IPS-15b (cell line): ENCODE results near the gene GZF1.

Experiments used
- H3K27me3 ChIP-seq: one replicate; pipeline ENCODE4 v1.6.1; 2013; ENCODE audit warnings: low read length; ENCODE audit not compliant: control insufficient read depth, insufficient read depth
- H3K36me3 ChIP-seq: one replicate; pipeline ENCODE4 v1.6.1; 2013; ENCODE audit warnings: low read length; ENCODE audit not compliant: control insufficient read depth, insufficient read depth
- H3K4me1 ChIP-seq: one replicate; pipeline ENCODE4 v1.6.1; 2013; ENCODE audit warnings: mild to moderate bottlenecking, low read length; ENCODE audit not compliant: control insufficient read depth, insufficient read depth
- H3K4me3 ChIP-seq: one replicate; pipeline ENCODE4 v1.5.1; 2013; ENCODE audit warnings: low read depth, low read length
- H3K9ac ChIP-seq: one replicate; pipeline ENCODE4 v1.6.1; 2013; ENCODE audit warnings: low read depth, mild to moderate bottlenecking, low read length
- H3K9me3 ChIP-seq: one replicate; pipeline ENCODE4 v1.6.1; 2013; ENCODE audit warnings: mild to moderate bottlenecking, low read length; ENCODE audit not compliant: control insufficient read depth, insufficient read depth

The GZF1 gene

DNA sequence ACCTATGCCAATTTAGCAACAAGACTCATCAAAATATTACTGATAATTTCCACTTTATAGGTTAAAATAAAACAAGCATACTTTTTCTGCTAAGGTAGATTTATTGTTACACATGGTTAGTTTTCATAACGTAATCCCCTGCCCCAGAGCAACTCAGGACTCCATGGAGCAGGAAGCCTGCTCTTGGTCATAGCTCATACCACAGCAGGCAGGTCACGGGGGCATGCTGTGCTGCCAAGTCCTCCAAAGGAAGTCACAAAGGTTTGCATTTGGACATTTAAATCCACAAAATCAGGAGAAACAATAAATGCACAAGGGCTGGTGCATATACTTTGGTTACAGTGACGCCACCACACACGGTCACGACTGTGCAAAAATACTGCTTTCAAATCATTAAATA is 12.5 kb downstream of the GZF1 start:
- no peaks in the 10 kb centered on the region for H3K4me1 ChIP-seq
- H3K4me3 ChIP-seq: no peak overlapping the region
- no peaks in the 10 kb centered on the region for H3K27me3 ChIP-seq
- peaks cover 27% of the 10 kb centered on the region for H3K36me3 ChIP-seq
- no peaks in the 10 kb centered on the region for H3K9me3 ChIP-seq
- no peak overlapping the region for H3K9ac ChIP-seq

- Histone ChIP-seq H3K4me1 (no peaks in the 10 kb centered on the region), H3K36me3 (peaks cover 15% of the 10 kb centered on the region), H3K9ac (no peak overlapping the region), H3K9me3 (no peaks in the 10 kb centered on the region), H3K4me3 (no peak overlapping the region), H3K27me3 (no peaks in the 10 kb centered on the region)
These were observed 13.8 kb downstream of the GZF1 start for GRCh38 chr20:23375827-23376226.

- Histone ChIP-seq H3K4me1 (no peaks in the 10 kb centered on the region), H3K36me3 (peaks cover 9% of the 10 kb centered on the region), H3K9ac (no peak overlapping the region), H3K27me3 (no peaks in the 10 kb centered on the region), H3K9me3 (no peaks in the 10 kb centered on the region), H3K4me3 (no peak overlapping the region)
These were observed 17.8 kb downstream of the GZF1 start for GRCh38 chr20:23379772-23380171.

- Histone ChIP-seq H3K27me3 (no peaks in the 10 kb centered on the region), H3K4me1 (no peaks in the 10 kb centered on the region), H3K9me3 (no peaks in the 10 kb centered on the region), H3K4me3 (no peak overlapping the region), H3K9ac (no peak overlapping the region), H3K36me3 (peaks cover 4% of the 10 kb centered on the region)
These were observed 19.9 kb downstream of the GZF1 start for GRCh38 chr20:23381876-23382275.

DNA sequence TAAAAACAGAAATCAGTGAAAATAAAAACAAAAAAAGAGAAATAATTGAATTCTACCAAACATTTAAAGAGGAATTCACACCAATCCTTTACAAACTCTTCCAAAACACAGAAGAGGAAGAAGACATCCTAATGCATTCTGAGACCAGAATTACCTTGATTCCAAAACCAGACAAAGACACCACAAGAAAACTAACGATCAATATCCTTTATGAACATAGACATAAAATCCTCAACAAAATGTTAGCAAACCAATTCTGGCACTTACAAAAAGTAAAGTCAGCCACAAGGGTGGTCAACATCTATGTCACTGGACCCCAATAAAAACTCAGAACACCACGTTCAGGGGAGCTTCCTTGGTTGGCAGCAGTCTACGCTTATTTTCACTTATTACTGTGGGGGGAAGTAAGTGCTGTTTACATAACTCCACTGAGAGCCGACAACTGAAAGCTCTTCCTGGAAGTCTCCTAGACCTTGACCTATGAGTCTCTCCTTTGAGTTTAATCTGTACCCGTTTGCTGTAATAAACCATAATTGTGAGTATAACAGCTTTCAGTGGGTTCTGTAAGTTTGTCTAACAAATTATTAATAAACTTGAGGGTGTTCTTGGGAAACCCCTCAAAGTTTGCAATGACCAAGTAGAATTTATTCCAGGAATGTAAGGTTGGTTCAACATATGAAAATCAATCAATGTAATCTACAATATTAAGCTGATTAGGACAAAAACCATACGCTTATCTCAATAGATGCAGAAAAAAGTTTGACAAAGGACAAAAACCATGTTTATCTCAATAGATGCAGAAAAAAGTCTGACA is 24.5 kb downstream of the GZF1 start:
- H3K27me3 ChIP-seq: no peaks in the 10 kb centered on the region
- no peak overlapping the region for H3K9ac ChIP-seq
- no peaks in the 10 kb centered on the region for H3K36me3 ChIP-seq
- H3K9me3 ChIP-seq: no peaks in the 10 kb centered on the region
- peaks cover 10% of the 10 kb centered on the region for H3K4me1 ChIP-seq
- H3K4me3 ChIP-seq: no peak overlapping the region

DNA sequence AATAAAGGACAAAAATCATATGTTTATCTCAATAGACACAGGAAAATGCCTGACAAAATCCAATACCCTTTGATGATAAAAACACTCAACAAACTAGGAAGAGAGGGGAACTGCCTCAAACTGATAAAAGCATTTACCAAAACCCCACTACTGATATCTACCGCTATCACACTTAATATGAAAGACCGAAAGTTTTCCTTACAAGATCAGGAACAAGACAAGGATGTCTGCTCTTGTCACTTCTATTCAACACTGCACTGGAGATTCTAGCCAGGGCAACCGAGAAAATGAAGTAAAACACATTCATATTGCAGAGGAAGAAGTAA is 25.1 kb downstream of the GZF1 start:
- H3K27me3 ChIP-seq: no peaks in the 10 kb centered on the region
- no peak overlapping the region for H3K9ac ChIP-seq
- H3K4me3 ChIP-seq: no peak overlapping the region
- H3K36me3 ChIP-seq: no peaks in the 10 kb centered on the region
- no peaks in the 10 kb centered on the region for H3K9me3 ChIP-seq
- H3K4me1 ChIP-seq: peaks cover 15% of the 10 kb centered on the region

- peaks cover 17% of the 10 kb centered on the region for H3K36me3 ChIP-seq
- H3K9ac ChIP-seq: no peak overlapping the region
- H3K9me3 ChIP-seq: no peaks in the 10 kb centered on the region
- H3K27me3 ChIP-seq: no peaks in the 10 kb centered on the region
- H3K4me3 ChIP-seq: no peak overlapping the region
- H3K4me1 ChIP-seq: peaks cover 22% of the 10 kb centered on the region
These were observed 28.3 kb downstream of the GZF1 start for GRCh38 chr20:23390091-23390774.

DNA sequence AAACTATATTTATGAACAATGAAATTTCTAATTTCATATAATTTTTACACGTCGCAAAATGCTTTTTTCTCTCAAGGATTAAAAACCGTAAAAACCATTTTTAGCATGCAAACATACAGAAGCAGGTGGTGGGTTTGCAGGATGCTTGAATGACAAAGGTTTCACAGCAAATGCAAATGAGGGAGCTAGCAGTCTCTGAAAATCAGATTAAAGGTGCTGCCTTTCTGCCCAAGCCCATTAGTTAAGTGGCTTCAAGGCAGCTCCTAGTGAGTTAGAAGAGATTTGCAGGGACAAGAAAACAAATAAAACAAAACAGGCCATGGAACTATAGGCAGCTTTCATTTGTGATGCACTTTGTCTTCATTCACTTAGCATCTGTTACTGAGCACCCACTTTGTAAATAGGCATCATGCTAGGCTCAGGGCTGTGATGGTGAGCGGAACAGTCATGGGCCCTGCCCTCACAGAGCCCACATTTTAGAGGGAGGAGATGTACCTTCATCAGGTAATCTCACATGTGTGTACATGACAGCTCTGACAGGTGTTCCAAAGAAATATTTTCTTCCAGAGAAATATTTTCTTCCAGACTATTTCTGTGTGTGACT is 29.8 kb downstream of the GZF1 start:
- Histone ChIP-seq H3K9me3 (no peaks in the 10 kb centered on the region), H3K27me3 (no peaks in the 10 kb centered on the region), H3K4me3 (no peak overlapping the region), H3K9ac (no peak overlapping the region), H3K36me3 (peaks cover 17% of the 10 kb centered on the region), H3K4me1 (peaks cover 24% of the 10 kb centered on the region)

DNA sequence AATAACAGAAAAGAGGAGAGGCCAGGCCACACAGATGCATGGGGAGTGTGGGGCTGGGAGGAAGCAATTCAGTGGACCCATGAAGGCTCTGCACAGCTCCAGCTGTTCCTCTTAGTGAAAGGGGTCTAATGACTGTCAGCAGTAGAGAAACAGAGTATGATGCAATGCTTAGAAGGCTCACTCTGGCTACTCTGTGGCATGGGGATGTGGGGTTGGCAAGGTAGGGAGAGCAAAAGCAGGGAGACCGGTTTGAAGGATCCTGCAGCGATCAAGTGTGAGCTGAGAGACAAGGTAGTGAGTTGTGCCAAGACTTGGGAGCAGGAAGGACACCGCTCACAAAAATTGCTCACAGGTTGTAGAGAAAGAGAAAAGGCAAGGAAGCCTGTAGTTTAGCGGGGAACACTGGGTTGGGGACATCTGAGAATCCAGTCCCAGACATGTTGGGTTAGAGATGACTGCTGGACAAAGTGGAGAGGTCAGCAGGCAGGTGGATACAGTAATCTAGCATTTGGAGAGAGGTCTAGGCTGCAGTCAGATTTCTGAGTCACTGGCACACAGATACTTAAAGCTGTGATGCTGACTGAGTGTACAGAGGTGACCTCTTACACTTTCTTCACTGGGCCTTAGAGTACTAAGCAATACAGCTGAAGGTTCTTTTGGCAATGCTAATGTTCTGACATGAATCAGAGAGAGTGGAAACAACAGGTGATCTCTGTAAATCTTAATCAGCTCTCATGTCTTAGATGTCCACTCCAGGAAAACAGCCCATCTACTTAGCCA is 32.2 kb downstream of the GZF1 start:
- peaks cover 24% of the 10 kb centered on the region for H3K4me1 ChIP-seq
- H3K27me3 ChIP-seq: no peaks in the 10 kb centered on the region
- peaks cover 17% of the 10 kb centered on the region for H3K36me3 ChIP-seq
- H3K9me3 ChIP-seq: no peaks in the 10 kb centered on the region
- no peak overlapping the region for H3K9ac ChIP-seq
- no peak overlapping the region for H3K4me3 ChIP-seq

DNA sequence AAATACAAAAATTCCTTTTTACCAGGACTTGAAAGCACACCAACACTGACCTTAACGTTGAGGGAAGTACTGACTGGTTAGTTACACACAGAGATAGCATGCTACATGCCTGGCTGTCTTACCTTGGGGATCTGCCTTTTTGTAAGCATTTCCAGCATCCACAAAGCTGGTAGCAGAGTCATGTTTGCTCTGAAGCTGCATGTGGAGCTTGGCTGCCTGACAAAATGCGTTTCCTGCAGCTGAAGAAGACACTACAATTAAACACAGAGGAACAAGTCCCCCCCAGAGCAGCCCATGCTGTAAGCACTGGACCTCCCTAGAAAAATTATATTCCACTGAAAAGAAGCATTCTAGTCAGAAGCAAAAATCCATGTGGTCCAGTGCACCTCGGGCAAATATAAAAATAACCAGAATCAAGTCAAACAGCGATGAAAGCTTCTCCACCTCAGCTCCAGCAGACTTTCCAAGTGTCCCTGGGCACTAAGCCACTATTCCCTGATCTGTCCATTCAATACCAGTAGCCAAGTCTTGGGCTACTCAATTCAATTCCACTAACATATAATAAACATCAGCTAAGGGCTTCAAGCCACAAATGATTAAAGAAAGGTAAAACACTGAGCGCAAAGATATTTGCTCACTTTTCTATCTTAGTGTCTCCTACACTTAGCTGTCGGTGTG is 35.1 kb downstream of the GZF1 start:
- H3K9me3 ChIP-seq: no peaks in the 10 kb centered on the region
- H3K4me3 ChIP-seq: no peak overlapping the region
- peaks cover 9% of the 10 kb centered on the region for H3K4me1 ChIP-seq
- no peaks in the 10 kb centered on the region for H3K27me3 ChIP-seq
- H3K9ac ChIP-seq: no peak overlapping the region
- peaks cover 17% of the 10 kb centered on the region for H3K36me3 ChIP-seq

- H3K36me3 ChIP-seq: peaks cover 16% of the 10 kb centered on the region
- H3K4me1 ChIP-seq: peaks cover 4% of the 10 kb centered on the region
- no peaks in the 10 kb centered on the region for H3K27me3 ChIP-seq
- no peak overlapping the region for H3K4me3 ChIP-seq
- H3K9ac ChIP-seq: no peak overlapping the region
- H3K9me3 ChIP-seq: no peaks in the 10 kb centered on the region
These were observed 36.0 kb downstream of the GZF1 start for GRCh38 chr20:23397961-23398360.
